Measurements from ENCODE around the gene VSNL1.

Gene VSNL1

DNA sequence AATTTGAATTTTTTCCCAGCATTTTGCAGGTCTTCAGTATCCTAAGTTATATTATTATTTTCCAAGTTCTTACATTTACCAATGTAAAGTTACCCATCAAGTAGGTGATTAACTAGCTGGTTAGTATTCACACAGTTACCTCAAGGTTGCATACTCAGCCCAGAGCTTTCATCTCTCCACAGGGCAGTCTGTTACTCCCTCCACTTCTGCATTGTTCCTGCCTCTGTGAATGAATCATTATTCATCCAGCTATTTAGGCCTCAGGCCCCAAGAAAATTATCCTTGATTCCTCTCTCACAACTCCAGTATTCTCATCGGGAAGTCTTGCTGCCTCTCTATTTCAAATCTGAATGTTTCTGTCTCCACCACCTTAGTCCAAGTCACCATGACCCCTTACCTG is 121.0 kb downstream of the VSNL1 start:
- in situ Hi-C loops (cut with MboI; ENCODE audit: low pct_unique_long_range_greater_than_20kb, low sequenced_read_pairs, unreplicated experiment), result no loop called here
- no peak for DNase-seq (ENCODE audit: low spot score)
- TF ChIP-seq, protein P1, sequence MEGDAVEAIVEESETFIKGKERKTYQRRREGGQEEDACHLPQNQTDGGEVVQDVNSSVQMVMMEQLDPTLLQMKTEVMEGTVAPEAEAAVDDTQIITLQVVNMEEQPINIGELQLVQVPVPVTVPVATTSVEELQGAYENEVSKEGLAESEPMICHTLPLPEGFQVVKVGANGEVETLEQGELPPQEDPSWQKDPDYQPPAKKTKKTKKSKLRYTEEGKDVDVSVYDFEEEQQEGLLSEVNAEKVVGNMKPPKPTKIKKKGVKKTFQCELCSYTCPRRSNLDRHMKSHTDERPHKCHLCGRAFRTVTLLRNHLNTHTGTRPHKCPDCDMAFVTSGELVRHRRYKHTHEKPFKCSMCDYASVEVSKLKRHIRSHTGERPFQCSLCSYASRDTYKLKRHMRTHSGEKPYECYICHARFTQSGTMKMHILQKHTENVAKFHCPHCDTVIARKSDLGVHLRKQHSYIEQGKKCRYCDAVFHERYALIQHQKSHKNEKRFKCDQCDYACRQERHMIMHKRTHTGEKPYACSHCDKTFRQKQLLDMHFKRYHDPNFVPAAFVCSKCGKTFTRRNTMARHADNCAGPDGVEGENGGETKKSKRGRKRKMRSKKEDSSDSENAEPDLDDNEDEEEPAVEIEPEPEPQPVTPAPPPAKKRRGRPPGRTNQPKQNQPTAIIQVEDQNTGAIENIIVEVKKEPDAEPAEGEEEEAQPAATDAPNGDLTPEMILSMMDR (IDR thresholded peaks at IDR 0.05; ENCODE audit: extremely low read depth, insufficient read depth, missing control alignments), result no peak

DNA sequence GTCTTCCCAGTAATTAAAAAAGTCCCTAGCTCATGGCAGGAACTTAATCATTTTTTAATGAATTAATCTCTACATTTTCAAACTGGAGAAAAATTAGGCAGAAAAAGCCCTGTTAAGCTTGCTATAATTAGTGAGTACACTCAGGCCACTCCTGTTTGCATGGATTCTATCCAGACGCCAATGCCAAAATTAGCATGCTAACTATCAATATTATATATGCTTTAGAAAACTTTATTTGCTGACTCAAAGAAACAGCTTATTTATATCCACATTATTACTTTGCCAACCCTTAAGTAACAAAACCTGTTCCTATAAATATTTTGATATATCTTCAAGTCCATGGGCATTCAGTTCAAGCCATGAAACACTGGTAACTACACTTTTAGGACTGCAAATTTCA is 122.2 kb downstream of the VSNL1 start:
- in situ Hi-C loops (cut with MboI; ENCODE audit: low pct_unique_long_range_greater_than_20kb, low sequenced_read_pairs, unreplicated experiment), result no loop called here
- no peak for DNase-seq (ENCODE audit: low spot score)
- TF ChIP-seq, protein P1 (IDR thresholded peaks at IDR 0.05; ENCODE audit: extremely low read depth, insufficient read depth, missing control alignments), result no peak

DNA sequence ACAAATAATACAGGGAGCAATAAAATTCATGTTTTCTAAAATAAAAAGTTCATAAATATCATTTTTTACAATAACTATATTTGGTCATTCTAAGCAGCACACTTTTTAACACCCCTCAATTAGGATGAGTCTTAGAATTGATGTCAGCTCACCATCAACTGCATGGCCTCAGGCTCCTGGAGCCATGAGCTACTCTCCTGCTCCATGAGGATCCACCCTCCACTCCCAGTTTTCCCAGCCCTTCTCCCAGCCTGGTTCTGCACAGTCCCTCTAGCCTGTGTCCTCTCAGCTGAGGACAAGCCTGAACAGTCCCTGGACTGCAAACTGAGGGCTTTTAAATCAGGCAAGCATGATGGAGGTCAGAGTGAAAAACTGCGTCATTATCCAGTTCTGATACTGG is 124.0 kb downstream of the VSNL1 start:
- DNase-seq (ENCODE audit: low spot score), result no peak
- TF ChIP-seq, protein P1 (IDR thresholded peaks at IDR 0.05; ENCODE audit: extremely low read depth, insufficient read depth, missing control alignments), result no peak
- in situ Hi-C loops (cut with MboI; ENCODE audit: low pct_unique_long_range_greater_than_20kb, low sequenced_read_pairs, unreplicated experiment), result no loop called here

DNA sequence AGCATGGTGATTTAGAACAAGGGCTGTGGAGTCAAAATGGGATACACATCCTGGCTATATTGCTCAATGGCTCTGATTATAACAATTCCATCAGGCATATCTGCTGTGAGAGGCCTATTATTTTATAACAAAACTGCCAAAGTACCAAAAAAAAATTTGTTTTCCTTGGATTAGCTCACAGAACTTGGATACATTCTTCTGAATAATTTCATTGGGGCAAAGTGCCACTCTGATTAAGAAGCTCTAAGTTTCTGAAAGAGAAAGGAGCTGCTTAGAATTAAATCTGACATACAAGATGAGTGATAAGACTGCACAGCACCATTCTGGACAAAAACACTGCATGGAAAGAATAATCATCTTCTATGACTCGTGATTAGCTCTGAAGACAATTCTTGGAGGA is 127.4 kb downstream of the VSNL1 start:
- TF ChIP-seq, protein P1 (IDR thresholded peaks at IDR 0.05; ENCODE audit: extremely low read depth, insufficient read depth, missing control alignments), result no peak
- in situ Hi-C loops (cut with MboI; ENCODE audit: low pct_unique_long_range_greater_than_20kb, low sequenced_read_pairs, unreplicated experiment), result no loop called here
- no peak for DNase-seq (ENCODE audit: low spot score)

- no peak for DNase-seq (ENCODE audit: low spot score)
- TF ChIP-seq, protein P1 (IDR thresholded peaks at IDR 0.05; ENCODE audit: extremely low read depth, insufficient read depth, missing control alignments), result no peak
- in situ Hi-C loops (cut with MboI; ENCODE audit: low pct_unique_long_range_greater_than_20kb, low sequenced_read_pairs, unreplicated experiment), result loop anchor here (10.0 kb wide), 1 partner anchor 198 kb away; no protein-coding TSS in a partner anchor
Observed at GRCh38 chr2:17672583-17673317, 132.3 kb downstream of the VSNL1 start.

DNA sequence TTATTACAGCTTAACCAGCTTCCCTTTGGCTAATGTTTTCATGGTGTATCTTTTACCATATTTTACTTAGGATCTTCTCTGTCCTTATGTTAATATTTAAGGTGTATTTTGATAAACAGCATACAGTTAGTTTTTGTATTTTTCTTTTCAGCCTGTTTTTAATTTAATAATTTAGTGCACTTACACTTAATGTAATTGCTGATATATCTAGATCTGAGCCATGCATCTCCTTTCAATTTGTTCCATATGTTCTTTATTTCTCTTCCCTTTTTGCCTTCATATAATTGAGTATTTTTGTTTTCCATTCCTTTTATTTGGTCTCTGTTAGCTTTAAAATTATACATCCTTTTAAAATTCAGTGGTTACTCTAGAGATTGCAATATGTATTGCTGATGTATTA is 134.3 kb downstream of the VSNL1 start:
- TF ChIP-seq, protein P1 (IDR thresholded peaks at IDR 0.05; ENCODE audit: extremely low read depth, insufficient read depth, missing control alignments), result no peak
- no peak for DNase-seq (ENCODE audit: low spot score)
- in situ Hi-C loops (cut with MboI; ENCODE audit: low pct_unique_long_range_greater_than_20kb, low sequenced_read_pairs, unreplicated experiment), result loop anchor here (10.0 kb wide), 1 partner anchor 200 kb away; no protein-coding TSS in a partner anchor

Measured in GM13977 (cell line).